Hepatocyte (in vitro differentiated cells): Measurements from ENCODE around the gene NF2.

ENCODE experiments used
- CTCF ChIP-seq: fragments of 200-600 bp; sonication (generic); IDR thresholded peaks from 2 replicates; pipeline ENCODE4 v1.5.1; 2016; ENCODE audit warnings: antibody characterized with exemption, mild to moderate bottlenecking; ENCODE audit not compliant: poor library complexity
- EZH2 ChIP-seq: fragments of 200-600 bp; sonication (generic); IDR thresholded peaks from 2 replicates; pipeline ENCODE4 v1.6.1; 2016; ENCODE audit warnings: antibody characterized with exemption, mild to moderate bottlenecking, borderline replicate concordance
- EZH2phosphoT487 ChIP-seq: fragments of 200-600 bp; sonication (generic); IDR thresholded peaks from one replicate; pipeline ENCODE4 v1.6.1; 2018; ENCODE audit warnings: antibody characterized with exemption, mild to moderate bottlenecking, low read depth, moderate library complexity; ENCODE audit not compliant: unreplicated experiment, severe bottlenecking

- TF ChIP-seq CTCF = no peak
- TF ChIP-seq EZH2 = no peak
- no peak for TF ChIP-seq EZH2phosphoT487
Measured at GRCh38 chr22:29710193-29710592, 106.8 kb downstream of the NF2 start.
